DMS 273 (cell line): ENCODE results near the gene TRH.
A peak's percentile ranks its signal among the peaks of the same experiment; 100 is the strongest.
"Not testable (repeated sequence)": the region's sequence is repeated elsewhere in the genome, so short reads cannot be mapped to it uniquely, and the experiment has no call there.

ENCODE experiments used
- DNase-seq: peaks from one replicate; lab custom pipeline; 2025; ENCODE audit not compliant: unreplicated experiment; lab: John Stamatoyannopoulos, UW

The TRH gene

DNA sequence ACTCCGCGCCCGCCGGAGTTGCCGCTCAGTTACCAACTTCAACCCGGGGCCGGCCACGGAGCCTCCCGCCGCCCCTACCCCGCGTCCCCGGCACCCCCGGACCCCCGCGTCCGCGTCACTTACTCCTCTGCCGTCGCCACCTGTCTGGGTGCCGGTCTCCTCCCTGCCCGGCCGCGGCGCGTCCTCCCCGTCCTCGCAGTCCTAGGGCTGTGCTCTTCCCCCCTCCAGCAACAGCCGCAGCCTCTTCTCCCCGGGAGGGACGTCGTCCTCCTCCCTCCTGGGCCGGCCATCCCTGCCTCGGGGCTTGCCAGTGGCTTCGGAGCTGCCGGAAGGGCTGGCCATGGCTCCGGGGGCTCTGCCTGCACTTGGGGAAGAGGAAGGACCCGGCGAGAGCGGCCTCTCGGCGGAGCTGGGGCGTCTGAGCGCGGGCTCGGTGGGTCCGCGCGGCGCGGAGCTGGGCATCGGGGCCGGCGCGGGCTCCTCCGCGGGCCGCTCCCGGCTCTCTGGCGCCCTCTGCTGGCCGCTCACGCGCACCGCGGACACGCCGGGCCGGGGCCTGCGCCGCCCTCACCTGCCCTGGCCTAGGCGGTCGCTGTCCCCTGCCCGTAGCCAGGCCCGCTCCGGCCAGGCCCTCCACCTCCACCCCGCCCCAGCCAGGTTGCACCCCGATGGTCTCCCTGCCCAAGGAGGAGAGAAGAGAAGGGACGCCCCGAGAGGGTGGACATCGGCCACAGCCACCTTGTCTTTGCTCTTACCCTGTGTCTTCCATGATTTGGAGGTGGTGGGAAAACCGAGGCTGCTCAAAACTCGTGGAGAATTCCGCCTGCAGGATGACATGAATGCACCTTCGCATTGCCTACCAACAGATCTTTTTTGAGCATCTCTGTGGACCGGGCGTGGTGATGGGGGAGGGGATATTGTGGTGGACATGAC lies 28.4 kb downstream of the TRH start:
- DNase-seq: peak; percentile 79

DNA sequence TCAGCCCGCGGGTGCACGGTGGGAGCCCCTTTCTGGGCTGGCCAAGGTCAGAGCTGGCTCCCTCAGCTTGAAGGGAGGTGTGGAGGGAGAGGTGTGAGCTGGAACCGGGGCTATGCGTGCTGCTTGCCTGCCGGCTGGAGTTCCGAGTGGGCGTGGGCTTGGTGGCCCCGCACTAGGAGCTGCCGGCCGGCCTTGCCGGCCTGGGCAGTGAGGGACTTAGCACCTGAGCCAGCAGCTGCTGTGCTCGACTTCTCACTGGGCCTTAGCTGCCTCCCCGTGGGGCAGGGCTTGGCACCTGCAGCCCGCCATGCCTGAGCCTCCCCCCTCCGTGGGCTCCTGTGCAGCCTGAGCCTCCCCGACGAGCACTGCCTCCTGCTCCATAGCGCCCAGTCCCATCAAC lies 36.0 kb downstream of the TRH start:
- DNase-seq: no peak

DNA sequence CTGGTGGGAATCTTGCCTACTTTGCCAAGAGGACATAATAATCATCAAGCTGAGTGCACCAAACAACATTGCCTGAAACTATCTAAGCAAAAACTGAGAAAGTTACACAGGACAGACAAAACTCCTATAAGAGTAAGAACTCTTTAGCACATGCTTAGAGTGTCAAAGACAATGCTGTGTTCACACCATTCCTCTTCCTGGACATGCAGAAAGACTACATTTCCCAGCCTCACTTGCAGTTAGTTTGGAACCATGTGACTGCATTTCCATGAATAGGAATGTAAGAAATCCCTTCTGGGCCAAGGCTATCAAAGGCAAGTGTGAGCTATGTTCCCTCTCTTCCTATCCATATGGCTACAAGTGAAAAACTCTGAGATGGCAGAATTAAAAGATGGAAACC lies 37.6 kb downstream of the TRH start:
- DNase-seq: peak; percentile 20

DNA sequence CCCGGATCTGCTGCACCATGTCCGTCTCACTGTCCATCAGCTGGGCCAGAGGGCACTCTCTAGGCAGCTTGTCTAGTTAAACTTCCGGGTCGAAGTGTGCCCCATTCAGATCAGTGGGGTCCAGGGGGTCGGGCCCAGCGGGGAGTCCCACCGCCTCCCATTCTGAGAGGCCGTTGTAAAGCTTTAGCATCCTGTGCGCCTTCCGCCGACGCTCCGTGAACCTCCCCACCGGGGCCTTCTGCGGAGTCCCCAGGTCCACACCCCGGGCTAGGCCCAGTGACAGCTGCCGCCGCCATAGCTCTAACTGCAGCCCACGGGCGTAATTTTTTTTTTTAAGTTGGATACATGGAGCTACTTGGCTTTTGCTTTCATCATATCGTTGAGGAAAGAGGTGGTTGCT lies 38.7 kb downstream of the TRH start:
- not testable (repeated sequence) for DNase-seq

DNA sequence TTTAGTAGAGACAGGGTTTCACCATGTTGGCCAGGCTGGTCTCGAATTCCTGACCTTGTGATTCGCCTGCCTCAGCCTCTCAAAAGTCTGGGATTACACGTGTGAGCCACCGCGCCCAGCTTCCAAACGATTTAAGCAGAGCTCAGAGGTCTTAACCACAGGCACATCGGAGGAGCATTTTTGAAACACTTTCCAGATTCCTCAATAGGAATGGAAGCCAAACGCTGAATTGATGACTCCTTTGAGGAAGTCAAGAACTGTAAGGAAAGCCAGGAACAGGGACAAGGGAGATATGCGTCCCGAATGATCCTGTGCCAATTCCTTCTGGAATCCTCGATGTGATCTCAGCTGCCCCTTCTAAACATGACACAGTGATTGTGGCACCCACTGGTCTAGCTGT lies 40.0 kb downstream of the TRH start:
- DNase-seq: no peak

DNA sequence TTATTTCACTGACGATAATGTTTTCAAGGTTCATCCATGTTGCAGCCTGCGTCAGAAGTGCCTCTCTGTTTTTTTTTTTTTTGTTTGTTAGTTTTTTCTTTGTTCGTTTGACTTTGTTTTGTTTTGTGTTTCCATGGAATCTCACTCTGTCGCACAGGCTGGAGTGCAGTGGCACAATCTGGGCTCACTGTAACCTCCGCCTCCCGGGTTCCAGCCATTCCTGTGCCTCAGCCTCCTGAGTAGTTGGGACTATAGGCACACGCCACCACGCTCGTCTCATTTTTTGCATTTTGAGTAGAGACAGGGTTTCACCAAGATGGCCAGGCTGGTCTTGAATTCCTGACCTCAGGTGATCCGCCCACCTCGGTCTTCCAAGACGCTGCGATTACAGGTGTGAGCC lies 43.1 kb downstream of the TRH start:
- not testable (repeated sequence) for DNase-seq

DNA sequence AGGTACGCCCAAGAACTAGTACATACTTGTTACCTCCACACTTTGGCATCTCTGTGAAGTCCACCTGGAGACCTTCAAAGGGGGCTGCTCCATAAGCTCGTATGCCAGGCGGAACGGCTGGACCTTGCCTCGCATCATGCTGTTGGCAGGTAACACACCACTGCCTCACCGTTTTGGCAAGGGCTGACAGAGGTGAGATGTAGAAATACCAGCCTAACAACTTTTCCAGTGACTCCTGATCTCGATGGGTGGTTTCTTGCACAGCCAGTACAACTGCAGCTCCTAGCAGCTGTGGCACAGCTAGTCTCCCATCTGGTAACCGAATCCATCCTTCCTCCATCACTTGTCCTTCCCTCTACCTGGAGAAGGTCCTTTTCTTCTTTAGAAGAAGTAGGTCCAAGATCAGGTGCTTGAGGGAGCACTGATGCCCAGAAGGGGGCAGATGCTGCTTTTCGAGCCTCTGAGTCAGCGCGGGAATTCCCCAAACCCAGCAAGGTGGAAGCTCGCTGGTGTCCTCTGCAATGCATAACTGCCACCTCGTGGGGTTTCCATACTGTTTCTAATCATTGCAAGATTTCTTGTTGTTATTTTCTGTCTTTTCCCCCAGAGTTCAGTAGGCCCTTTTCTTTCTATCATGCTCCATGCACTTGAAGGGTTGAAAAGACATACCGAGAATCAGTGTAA lies 51.8 kb downstream of the TRH start:
- DNase-seq: not testable (repeated sequence)

DNA sequence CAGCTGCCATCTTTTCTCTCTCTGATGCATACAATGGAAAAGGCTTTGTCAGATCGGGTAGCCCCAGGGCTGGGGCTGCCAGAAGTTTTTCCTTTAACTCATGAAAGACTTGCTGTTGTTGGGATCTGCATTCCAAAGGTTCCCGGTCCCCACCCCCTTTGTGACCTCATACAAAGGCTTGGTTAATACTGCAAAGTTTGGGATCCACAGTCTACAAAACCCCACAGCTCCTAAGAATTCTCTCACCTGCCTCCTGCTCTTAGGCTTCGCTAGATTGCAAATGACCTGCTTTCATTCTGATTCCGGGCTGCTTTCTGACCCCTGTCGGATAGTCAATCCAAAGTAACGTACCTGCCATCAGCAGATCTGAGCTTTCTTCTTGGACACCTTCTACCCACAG lies 52.9 kb downstream of the TRH start:
- not testable (repeated sequence) for DNase-seq
